Colon (tissue), 2 donors: ENCODE data around the gene RADX.

ENCODE experiments used
- FAIRE-seq: peaks from 2 replicates; lab custom pipeline; 2012; peaks lifted over from hg19 to GRCh38; lab: Jason Lieb, UNC
- donor health status: control.
- donor health status: control.

The RADX gene

DNA sequence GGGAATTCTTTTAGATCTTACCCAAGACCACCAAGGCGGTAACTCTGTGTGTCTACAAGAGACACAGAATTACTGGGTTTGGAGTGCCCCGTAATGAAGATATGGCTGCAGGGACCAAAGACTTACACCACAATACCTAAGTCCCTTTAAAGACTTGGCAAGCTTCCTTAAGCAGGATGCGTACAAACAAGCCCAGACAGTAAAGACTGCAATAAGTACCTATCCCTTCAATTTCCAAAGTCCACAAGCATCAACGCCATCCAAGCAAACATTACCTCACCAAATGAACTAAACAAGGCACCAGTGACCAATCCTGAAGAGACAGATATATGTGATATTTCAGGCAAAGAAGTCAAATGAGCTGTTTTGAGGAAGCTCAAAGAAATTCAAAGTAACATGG, 72.4 kb downstream of the RADX start:
- FAIRE-seq = no peak

DNA sequence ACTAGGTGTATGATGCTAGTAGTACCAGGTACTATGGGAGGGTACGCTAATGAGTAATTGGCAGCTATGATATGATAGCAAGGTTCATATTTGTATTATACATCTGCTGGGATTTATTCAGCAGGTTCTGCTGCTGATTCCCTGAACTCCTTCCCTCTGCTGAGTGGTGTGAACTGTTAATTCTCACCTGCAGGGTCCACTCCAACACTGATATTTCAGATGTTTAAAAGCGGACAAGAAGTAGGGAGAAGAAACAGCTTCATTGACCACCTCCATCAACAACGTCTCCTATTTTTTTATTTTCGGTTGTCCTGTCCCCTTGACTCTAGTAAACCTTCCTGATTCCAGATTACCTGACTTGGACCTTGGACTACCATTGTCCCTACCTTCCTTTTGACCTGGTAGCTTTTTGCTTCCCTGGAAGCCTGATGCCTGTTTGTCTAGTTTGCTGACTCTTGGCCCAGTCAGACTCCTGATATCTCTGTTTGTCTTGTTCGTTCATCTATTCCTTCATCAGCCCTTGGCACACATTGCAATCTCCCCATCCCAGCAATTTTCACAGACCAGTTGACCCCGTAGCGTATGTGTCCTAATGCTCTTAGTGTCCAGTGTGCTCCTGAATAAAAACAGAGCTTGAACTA, 80.8 kb downstream of the RADX start:
- FAIRE-seq = no peak

DNA sequence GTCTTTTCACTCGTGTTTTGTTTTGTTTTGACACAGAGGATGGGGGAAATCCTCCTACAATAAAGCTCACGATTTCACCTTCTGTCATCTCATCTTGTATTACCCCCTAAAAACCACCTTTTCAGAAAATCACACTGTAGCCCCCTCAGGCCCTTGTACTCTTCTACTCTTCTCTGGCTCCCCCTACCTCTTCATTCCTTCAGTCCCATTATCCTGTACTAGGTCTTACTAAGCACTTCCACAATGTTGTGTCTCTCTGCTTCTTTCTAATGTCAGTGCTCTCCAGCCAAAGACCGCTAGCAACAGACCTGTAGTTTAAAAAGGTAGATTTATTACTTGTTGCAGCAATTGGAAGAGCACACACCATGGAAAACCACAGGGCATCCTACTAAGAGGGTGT, 84.7 kb downstream of the RADX start:
- no peak for FAIRE-seq

DNA sequence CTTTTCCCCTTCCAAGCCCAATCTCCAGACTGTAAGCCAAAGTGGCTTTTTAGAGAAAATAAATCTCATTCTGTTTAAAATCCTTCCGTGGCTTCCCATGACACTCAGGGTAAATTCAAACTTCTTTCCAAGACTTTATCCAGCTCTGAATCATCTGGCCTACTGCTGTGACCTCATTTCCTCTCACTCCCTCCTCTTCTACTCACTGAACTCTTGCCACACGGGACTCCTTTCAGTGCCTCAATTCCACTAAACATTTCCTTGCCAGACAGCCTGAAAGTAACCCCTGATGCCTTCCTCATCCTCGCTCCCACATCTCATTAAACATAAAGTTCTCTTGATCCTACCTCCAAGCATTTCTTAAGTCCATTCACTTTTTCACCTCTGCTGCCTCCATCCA, 86.9 kb downstream of the RADX start:
- no peak for FAIRE-seq

DNA sequence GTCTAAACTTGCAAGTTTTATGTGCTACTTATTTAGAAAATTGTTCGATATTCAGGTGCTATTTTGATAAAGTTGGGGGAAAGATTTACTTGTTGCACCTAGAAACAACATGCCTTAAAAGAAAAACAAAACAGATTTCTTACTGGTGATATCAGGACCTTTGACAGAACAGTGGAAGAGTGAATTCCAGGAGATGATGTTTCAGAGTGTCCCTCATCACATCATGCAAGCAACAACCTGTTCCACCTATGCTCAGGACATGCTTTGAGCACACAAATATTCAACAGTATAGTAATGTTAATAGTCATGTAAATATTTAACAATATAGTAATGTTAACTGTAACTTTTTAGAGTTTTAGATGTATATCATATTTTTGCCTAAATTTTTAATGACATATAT, 90.9 kb downstream of the RADX start:
- FAIRE-seq = no peak

DNA sequence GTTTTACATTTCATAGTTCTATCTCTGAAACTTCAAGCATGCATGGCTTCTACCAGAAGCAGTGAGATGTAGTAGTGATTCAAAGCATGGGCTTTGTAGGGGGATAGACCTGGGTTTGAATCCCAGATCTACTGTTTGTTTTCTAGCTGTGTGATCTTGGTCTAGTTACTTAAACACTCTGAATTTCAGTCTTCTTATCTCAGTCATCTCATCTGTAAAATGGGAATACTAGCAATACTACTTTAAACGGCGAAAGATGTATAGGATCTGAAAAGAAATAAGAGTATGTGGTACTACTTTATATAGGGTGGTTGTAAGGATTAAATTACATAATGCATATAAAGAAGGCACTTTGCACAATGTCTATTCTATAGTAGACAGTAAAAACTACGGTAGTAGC, 94.7 kb downstream of the RADX start:
- FAIRE-seq = no peak

DNA sequence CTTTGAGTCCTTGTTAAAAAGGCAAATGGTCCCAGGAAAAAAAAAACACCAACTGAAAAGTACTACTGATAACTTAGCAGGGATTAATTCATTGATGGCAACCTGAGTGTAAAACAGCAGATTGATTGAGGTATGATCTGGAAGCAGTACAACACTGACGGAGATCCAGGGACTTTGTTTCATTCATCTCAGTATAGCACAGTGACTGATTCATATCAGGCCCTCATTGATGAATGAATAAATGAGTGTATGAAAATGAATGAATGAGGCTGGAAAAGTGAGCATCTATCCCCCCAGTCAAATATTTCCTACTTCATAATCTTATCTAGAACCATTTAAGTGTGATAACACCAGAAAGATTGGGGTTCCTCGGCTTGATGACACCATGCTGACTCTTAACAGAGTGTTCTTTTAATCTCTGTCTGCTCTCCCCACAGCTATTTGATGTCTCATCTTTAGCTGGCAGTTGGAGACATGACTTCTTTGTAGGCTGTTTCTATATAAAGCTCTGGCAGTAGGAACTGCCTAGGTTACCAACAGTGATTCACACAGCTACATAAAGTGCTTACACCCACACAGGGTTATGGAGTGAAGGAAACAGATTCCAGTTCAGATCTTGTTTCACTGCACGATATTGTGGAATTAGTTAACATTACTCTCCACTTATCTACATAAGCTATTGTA, 96.1 kb downstream of the RADX start:
- no peak for FAIRE-seq

DNA sequence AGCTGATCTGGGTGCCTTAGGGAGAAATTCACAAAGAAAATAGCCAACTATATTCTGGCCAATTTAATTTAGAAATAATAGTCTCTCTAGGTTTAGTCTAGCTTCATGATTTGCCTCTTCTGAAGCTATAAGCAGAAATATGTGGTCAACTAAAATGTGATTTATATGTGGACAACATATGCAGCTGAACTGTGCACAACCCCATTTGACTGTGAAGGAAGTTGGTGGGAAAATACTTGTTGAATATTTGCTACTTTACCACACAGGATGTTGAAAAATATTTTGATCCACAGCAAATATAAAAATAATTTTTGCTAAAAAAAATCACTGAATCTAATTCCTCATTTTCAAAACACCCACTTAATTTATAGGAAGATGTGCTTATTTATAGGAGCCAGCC, 99.0 kb downstream of the RADX start:
- no peak for FAIRE-seq

DNA sequence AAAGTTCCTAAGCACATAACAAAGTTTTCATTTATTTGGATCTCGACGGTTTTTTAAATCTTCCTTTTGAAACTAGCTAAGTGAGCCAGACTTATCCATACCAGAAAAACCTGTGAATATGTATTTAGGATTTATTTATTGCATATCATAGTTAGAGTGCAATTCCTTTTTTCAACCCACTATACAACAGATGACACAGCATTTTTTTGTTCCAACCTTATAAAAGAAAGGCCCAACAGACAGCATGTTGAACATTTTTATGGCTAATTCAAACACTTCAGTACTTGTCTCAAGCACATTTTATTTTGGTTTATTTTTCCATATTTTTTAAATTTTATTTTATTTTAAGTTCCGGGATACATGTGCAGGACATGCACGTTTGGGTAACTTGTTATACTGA, 99.6 kb downstream of the RADX start:
- peak; percentile 36 for FAIRE-seq

DNA sequence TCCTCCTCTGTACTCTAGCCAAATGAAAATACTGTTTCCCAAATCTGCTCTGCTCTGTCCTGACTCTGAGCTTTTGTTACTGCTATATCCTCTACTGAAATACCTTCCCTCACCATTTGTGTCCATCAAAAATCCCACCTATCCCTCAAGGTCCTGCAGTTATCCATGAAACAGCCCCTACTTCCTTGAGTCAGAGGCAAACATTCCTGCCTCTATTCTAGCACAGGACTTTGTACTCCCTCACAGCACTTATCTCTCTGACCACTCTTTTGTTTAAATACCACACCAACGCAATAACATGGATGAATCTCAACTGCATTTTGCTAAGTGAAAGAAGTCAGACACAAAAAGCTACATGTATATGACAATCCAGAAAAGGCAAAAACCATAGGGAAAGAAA, 104.2 kb downstream of the RADX start:
- no peak for FAIRE-seq

DNA sequence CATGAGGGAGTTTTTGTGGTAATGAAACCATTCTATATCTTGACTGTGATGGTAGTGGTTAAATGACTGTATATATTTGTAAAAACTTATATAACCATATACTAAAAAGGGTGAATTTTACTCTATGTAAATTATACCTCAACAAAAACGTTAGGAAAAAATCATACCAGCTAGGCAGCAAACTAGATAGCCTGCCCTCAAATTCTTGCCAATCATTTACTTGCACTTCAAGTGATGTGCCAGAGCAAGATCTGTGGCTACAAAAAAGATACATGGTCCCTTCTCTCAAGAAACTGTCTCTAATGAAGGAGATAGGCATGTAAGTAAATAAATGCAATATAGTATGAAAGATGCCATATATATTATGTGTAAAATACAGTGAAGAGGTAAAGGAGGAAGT, 104.7 kb downstream of the RADX start:
- peak; percentile 62 for FAIRE-seq

DNA sequence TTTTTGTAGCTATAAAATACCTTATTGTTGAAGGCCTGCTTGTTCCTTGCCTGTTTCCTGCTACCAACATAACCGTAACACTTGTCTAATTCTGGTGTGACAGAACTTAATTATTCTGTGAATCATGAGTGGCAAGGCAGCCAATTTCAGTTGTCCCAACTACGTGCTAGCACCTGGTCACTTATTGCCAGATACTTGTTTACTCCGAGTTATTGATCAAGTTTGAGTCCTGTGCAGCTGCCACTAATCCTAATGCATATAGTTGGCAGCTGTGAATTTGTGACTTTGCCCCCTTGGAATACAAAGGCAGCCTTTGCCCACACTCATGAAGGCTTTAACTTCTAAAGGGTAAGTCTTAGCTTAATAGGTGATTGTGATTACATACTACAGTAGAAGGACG, 106.9 kb downstream of the RADX start:
- no peak for FAIRE-seq

DNA sequence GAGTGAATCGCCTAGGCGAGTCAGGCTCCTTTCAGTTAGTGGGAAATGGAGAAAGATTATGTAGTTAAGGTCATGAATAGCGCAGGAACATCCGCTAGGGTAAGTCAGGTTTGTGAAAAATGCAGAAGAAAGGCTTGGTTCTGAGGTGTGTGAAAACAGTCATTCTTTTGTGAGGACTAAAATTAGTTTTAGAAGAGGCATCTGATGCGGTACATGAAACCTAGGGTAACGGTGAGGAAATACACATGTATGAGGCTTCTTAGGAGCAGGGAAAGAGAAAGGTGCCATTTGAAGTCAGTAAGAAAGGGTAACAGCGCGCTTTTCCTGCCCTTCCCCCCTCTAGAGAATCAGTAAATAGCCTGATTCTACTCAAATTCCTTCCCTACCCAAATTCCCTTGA, 114.2 kb downstream of the RADX start:
- no peak for FAIRE-seq

DNA sequence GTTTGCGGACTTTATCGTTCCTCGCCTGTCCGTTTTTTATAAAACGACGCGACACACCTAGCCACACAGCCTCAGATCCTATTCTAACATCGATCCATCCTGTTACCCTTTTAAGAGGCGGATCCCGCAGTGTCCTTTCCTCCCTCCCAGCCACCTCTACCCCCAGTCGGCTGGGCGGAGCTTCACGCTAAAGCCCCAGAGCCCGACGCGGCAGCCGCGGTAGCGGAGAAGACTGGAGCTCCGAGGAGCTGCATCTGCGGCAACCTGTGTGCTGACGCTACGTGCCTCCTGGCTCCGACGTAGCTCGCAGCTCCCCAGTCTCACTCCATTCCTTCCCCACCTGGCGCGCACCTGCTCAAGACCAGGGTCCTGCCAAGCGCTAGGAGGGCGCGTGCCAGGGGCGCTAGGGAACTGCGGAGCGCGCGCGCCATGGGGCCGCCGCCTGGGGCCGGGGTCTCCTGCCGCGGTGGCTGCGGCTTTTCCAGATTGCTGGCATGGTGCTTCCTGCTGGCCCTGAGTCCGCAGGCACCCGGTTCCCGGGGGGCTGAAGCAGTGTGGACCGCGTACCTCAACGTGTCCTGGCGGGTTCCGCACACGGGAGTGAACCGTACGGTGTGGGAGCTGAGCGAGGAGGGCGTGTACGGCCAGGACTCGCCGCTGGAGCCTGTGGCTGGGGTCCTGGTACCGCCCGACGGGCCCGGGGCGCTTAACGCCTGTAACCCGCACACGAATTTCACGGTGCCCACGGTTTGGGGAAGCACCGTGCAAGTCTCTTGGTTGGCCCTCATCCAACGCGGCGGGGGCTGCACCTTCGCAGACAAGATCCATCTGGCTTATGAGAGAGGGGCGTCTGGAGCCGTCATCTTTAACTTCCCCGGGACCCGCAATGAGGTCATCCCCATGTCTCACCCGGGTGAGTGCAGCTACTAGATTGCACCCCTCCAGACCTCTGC, 115.0 kb downstream of the RADX start, which contains the start of gene RNF128:
TSS of gene RNF128 (plus strand) at position 217 of the 953 bp plus-strand sequence. CDS start at position 430, 213 bp downstream.
- FAIRE-seq = no peak

DNA sequence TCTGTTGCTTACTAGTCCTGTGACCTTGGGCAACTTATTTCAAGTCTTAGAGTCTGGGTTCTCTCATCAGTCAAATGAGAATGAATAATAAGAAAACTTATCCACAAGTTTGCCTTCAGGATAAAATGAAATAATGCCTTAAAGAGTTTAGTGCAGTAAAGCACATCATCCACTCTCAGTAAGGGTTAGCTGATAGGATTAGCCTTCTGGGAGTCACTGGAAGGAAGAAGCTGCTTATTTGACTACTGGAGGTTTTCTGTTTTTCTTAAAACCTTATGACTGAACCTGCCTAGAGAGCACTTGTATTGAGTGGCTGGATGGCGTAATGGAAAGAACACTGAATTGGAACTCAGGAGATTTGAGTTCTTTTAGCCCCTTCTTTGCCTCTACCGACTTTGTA, 116.6 kb downstream of the RADX start:
- FAIRE-seq = no peak
